HG03442 (cell line): ENCODE measurements around the gene NSMCE1.

ENCODE experiments used
- ATAC-seq: cut with Tn5 transposase; IDR thresholded peaks from one replicate; pipeline ENCODE4 v1.9.1; 2021; ENCODE audit warnings: mild to moderate bottlenecking, moderate library complexity; ENCODE audit not compliant: unreplicated experiment

NSMCE1 gene

DNA sequence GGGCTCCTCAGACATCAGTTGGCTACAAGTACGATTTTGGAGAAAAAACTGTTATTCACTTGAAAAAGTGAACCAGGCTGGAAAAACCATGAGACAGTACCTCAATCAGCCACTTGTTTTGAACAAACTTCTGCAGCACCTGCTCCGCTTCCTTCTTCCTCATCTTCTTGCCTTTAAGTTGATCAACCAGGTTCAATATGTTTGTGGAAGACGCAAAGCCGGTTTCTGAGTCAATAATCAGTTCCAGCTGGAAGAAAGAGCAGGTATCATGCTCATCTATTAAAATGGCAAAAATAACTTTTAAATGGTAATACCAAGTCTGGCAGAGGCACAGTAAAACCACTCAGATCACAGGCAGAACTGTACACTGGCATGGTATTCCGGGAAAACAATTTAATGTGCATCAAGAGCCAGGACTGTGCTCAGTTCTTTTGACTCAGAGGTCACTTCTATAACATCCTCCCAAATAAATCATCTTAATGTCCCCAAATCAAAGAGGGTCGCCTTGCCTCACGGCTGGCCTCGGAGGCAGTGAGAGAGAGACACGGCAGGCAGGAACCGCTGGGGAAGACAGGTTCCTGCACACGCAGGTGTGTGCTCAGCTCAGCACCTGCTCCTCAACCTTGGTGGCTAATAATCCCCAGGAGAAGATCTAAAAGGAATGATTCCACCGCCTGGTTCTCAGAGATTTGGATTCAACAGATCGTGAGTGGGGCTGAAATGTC lies 35.5 kb downstream of the NSMCE1 start:
- ATAC-seq, result no peak

DNA sequence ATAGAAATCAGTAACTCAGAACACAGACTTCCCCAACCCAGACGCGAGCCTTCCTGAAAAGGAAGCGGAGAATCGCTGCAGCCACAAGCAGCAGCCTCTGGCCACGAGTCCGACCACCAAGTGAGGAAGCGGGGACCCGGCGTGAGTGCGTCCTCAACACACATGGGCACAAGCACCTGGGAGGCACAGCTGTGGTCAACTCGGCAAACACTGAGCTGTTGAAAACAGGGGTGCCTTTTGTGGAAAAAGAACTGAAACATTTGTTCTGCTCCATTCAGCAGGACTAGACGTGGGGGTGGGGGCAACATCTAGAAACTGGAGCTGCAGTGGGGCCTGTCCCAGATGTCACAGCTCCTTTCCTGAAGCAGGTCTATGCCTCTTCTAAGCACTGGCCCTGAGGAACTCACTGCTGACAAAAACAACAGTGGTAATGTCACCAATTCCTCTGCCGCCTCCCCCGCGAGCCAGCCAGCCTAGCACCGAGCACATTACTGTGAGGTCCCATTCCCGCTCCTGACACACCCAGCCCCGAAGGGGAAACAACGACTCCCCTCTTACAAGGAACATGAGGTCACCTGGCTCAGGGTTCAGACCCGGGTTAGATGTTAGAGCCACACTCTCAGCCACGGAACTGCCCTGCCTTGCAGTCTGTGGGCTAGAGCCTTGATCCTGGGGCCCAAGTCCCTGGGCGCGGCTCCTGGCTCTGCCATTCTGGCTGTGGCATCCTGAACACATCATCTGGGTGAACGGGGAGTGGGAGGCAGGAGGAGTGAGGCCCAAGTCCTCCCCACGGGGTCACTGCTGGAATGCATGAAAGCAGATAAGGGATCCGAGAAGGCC lies 36.3 kb downstream of the NSMCE1 start:
- peak; percentile 51 for ATAC-seq

DNA sequence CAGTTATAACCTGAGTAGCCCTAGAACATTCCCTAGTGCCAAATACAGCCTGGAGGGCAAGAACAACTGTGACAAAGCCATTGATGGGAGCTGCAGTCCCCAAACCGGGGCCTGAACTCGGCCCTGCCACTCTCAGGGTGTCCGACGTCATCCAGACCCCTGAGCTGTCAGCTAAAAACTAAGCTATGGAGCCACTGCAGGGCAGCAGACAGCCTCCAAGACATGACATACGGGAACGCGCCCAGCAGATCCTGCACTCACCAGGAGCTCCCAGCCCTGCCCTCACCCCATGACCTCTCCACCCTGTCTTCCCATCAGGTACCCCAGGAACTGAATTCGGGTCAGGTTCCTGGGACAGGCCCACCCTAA lies 36.9 kb downstream of the NSMCE1 start:
- ATAC-seq, result no peak

DNA sequence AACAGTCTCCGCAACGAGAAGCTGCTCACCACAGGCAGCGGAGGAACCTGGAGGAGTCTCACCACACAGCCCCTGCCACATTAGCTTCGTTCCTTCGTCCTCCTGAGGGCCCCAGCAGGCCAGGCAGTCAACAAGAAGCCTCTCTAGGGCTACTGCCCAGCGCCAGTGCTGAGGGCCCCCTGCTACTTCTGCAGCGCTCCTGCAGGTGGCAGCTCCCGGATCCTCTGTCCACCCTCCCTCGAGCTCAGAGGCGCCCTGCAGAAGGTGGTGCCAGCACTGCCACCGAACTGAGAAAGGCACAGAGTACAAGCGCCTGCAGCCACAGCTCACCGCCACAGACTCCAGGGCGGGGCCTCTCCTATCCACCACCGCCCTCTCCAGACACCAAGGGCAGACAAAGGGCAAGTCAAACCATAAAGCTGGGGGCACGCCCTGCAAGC lies 38.0 kb downstream of the NSMCE1 start:
- no peak for ATAC-seq

DNA sequence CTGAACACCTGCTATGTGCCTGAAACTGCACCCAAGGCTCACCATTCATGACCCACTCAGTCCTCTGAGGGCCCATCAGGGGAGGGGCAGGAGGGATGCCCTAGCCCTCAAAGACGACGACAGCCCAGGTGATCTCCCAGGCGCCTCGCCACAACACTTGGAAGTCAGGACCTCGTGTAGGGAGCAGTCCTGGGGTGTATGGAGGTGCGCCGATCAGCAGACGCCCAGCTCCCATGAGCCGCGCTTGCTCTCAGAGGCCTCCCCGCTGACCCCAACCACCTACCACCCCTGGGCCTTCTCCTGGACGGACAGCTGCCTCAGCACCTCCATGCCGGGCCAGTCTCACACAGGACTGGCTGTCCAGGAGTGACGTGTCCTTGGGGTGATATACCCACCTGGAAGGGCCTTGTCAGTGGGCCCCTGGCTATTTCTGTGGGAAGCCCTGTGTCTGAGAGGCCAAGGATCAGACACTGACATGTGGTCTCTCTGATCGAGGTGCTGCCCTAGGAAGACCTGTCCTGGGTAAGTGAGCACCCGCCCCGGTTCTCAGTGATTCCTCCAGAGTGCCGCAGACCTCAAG lies 38.6 kb downstream of the NSMCE1 start:
- ATAC-seq, result no peak

DNA sequence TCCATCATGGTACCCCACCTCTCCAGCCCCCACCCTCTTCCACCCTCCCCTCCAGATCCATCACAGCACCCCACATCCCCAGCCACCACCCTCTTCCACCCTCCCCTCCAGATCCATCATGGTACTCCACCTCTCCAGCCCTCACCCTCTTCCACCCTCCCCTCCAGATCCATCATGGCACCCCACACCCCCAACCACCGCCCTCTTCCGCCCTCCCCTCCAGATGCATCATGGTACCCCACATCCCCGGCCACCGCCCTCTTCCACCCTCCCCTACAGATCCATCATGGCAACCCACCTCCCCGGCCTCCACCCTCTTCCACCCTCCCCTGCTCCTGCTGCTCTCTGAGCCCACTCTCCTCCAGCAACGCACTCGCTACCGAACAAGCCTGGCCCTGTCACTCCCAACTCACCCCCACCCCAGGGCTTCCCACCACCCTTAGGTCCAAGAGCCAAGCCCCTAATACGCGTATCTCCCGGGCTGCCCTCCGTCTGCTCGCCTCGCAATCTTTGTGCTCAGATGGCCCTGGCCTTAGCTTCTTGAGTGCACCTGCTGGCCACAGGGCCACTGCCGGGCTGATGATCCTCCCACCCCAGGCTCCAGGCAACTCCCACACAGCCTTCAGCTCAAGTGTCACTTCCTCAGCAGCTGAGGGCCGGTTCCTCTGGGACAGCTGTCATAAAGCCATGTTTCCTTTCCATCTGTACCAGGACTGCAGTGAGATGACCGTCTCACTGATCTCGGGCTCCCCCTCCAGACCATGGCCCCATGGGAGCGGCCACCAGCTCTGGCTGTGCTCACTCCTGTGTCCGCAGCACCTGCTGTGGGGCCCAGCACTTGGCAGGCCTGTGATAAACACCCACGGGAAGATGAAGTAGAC lies 39.7 kb downstream of the NSMCE1 start:
- ATAC-seq, result no peak

DNA sequence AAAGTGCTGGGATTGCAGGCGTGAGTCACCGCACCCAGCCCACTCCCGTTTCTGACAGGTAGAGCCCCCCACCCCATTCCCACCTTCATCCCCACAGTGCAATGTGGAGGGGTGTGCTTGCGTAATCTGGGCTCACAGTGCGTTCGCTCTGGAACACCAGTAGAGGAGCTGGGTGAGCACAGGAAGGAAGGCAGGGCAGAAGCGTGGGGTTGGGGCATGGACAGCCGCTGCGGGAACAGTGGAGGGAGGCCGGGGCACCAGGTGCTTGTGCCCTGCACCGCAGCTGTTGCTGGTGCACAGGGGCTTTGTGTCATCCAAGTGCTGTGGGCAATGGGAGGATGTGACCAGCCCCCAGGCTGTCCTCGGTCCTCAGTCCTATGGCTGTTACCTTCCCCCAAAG lies 40.5 kb downstream of the NSMCE1 start:
- ATAC-seq, result no peak

DNA sequence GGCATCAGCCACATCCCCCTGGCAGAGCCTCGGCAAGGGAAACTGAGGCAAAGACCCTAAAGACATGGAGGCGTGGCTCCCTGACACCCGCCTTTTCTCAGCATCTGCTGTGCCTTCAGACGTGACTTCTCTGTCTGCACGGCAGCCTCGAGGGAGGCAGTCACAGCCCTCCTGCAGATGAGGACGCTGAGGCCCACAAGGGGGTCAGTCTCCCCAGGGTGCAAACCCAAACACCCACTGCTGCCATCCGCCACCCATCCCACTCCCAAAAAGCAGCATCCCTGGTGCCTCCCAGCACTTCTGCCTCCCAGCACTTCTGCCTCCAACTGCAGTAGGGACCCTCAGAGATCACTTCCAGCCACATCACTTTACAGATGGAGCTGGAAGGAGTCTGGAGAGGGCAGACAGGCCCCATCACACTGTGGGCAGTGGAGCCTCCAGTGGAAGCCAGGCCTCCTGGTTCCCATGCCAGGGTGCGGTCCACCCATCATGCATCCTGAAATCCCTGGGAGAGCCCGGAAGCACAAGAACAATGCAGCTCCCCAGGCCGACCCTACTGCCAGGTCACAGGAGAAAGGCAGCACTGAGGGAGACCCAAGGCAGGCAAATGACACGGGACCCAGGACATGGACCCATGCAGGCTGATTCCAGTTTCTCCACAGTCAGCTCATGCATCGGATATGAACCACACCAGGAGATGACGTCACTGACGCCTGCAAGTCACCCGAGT lies 41.4 kb downstream of the NSMCE1 start:
- no peak for ATAC-seq

DNA sequence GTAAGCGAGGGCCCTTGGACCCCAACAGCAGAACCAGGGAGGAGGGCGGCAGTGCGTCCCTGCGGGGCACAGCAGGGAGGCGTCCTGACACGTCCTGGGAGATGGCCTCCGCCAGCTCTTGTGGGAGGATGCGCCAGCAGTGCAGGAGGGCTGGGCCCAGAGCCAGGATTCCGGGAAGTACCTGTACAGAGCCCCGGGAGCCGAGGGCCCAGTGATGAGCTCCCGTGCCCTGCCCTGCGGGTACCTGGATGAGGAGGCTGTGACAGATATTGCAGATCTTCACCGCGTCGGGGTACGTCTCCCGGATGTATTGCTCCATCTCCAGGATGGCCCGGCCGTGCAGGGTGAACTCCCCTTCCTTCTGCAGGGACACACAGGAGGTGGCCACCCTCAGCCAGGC lies 42.1 kb downstream of the NSMCE1 start:
- ATAC-seq, result no peak

DNA sequence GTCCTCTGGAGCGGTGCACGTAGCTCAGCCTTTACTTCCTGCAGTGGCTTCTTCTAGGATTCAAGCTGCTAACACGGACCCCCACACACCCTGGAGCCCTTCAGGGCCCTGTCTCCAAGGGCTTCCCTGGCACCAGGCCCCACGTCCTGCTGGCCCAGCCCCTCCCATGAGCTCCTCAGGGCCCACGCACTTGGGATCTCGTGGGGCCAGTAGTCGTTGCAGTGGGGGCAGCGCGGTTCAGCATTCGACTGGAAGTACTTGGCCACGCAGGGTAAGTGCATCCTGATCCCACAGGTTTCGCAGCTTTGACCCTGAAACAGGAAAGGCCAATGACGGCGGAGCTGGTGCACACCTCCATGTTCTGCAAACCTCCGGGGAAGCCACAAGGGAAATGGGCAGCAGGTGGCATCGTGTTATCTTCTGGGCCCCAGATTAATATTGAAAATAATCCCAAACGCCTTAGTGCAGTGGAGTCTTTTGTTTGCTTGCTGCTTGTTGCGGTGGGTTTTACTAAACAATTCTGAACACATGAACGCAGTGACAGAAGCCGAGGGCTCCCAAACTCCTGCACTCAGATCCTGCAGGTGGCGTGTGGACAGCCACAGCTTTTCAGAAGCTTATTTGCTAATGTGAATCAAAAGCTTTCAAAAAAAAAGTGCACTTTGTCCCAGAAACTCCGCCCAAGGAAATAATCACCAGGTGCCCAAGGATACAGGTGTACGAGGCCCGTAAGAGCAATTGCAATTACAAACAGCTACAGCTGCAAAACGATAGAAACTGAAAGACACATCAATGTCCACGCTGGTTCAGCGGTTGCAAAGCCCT lies 42.8 kb downstream of the NSMCE1 start:
- ATAC-seq, result no peak

DNA sequence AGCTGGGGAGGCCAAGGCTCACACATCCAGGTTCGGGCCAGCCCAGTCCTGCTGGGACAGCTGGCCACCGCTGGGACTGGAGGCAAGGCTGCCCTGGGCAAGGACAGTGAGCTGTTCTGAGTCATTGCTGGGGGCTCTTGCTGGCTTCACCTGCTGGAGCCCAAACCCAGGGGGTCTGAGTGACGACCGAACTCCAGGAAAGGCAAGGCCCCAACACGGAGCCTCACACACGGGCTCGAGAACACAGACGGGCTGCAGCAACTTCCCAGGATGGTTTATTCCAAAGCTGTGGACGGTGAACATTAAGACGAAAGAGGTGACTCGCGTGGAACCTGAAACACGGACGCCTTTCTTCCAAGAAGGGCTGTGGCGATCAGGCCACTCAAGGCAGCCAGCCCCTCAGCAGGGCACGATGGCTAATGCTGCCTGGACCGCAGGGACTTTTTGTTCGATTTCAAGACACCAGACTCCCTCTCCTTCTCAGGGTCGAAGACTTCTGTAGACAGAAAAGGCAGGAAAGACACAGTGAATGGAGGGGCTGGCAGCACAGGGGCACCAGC lies 43.8 kb downstream of the NSMCE1 start:
- ATAC-seq, result no peak

DNA sequence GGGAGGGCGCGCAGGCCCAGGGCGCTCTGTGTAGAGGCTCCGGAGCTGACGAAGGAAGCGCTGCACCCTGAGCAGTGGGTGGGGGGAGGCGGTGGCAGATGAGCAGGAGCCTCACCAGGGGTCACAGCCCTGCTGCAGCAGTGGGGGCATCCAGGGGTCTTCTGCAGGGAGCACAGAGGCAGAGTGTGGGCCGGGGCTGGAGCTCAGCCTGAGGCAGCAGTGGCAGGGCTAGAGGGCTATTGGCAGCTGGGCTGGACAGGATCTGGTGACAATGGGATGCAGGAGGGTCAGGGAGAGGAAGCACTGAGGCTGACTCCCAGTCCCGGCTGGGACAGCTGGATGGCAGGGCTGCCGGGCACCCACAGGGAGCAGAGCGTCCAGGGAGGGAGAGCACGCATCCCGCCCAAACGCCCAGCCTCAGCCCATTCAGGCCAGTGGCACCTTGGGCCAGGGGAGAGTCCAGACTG lies 44.3 kb downstream of the NSMCE1 start:
- ATAC-seq, result no peak

DNA sequence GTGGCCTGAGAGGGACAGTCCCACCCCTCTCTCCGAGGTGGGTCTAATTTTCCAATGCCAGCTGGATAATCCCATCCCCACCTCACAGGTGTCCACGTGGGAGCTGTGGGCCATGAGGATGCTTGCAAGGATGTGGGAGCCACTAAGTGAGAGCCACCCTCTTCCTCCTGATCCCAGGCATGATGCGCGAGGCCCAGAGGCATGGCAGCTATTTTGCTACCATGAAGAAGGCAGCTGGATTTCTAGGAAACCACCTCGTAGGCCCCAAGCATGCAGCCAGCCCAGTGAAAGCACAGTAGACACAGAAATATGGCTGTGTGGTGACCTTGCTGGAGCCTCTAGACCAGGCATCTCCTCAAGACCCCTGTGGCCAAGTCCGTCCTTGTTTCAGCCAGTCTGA lies 44.9 kb downstream of the NSMCE1 start:
- ATAC-seq, result no peak

DNA sequence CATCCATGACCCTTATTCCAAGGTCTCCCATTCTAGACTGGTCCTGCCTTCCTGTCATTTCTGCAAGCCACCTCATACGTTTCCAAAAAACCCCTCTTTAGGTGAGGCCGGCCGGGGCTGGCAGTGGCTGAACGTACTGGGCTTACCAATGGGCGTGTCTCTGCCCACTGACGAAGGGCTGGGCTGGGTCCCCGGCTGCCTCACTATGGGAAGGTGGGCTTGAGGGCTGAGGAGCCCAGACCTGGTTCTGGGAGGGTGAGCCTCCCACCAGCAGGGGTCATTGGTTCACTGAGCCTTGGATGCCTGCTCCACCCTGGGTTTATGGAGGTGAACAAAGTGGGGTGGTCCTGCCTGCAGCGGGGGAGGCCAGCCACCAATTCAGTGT lies 45.4 kb downstream of the NSMCE1 start:
- no peak for ATAC-seq

DNA sequence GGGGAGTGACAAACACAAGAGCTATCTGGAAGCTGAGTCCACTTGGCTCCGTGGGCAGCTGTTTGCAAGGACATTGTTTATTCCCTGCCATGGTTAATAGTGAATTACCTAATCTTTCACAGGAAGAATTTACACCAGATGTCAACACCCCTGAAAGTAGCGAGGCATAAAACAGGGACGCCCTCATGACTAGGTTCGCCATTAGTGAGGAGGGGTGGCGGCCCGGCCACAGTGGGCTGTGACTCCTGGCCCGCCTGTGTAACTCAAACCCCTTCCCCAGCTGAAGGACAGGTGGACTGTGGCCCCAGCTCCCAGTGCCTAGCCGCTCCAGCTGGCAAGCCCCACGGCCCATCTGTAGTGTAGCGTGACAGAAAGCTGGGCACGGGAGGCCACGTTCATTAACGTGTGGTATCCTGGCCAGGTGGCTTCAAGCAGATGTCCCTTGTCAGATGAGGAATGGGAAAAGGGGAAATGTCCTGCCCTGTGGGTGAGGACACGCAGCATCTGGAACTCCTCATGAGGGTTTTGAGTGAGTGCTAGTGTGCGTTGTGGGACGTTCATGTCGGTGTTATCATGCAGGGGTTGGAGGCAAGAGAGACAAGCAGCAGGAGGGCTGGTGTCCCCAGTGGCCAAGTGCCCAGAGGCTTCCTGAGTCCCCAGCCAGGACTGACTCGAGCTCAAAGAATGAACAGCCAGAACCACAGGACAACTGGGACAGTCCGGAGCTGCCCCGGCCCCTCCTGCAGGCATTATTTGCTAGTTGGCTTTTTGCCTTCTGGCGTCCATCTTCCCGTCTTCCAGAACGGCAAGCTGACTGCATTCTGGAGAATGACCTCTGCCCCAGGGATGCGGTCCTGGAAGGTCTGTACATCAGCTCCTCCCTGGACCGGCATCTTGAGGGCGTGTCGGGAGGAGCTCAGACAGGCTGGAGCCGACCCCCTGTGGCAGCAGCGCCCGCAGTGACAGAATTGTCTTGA lies 46.0 kb downstream of the NSMCE1 start:
- ATAC-seq, result no peak

DNA sequence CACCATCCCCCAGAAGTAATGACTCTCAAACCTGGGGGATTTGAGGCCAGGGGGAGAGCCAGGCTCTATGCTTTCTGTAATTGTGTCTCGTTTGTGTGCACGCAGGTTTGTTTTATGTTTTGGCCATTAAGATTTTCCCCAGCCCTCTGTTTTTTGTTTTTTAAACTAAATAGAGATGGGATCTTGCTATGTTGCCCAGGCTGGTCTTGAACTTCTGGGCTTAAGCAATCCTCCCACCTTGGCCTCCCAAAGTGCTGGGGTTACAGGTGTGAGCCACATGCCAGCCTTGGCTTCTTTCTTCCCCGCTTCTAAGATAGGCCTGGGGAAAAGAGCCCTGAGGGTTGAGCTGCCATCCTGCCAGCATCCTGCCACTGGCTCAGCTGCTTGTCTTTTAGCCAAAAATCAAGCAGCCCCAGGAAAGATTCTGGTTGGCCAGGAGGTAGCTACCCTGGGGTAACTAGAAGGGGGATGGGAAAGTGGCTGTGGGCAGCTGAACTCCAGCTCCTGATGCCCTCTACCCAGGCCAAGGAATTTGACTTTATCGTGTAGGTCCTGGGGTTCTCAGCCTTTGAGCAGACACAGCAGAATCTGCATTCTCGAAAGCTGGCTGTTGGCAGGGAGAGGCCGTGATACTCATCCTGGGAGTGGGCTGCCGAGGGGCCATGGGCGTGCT lies 46.9 kb downstream of the NSMCE1 start:
- no peak for ATAC-seq

DNA sequence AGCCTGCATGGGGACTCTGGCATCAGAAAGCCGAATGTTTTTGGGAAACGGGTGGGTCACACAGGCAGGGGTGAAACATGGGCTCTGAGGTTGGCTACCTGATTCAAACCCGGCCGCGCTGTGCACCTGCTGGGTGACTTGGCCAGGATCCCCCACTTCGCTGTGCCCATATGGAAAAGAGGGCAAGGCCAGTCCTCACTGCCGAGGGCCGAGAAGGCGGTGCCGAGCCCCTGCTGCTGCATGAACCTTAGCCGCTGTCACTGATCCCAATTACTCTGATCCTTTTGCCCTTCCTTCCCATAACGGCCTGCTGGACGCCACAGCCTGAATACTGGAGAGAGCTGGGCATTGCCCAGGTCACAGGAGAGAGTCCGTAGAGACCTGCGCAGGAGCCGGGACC lies 47.6 kb downstream of the NSMCE1 start:
- no peak for ATAC-seq
